OCI-M2 (cell line): ENCODE data around the gene ITPR3.

Source experiments
- DNase-seq: peaks from one replicate; lab custom pipeline; 2025; ENCODE audit not compliant: unreplicated experiment; lab: John Stamatoyannopoulos, UW

ITPR3 gene

DNA sequence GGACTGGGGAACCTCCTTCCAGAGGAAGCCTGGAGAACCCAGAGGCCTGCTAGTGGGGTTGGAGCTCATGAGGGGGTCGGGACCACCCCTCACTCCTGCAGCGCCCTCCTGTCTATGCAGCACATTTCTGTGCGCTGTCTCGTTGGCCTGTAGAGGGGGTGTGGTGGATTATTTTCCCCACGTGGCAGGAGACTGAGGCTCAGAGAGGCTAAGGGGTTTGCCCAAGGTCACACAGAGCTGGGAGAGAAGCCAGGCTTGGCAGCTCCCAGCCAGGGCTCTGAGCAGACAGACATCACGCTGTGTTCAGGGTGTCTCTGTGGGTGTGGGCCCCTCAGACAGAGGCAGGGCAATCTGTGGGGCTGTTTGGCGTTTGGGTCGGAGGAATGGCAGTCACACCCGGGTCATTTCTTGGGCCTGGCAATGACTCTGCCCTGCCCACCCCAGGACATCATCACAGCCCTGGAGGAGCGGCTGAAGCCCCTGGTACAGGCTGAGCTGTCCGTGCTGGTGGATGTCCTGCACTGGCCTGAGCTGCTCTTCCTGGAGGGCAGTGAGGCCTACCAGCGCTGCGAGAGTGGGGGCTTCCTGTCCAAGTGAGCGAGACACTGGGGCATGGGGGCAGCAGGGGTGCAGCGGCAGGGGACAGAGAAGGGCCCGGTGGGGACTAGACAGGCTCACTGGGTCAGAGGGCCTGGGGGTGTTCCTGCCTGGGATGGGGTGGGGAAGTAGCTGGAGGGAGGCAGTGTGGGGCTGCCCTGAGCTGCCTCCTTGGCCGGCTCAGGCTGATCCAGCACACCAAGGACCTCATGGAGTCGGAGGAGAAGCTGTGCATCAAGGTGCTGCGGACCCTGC is 62.7 kb downstream of the ITPR3 start:
- no peak for DNase-seq

DNA sequence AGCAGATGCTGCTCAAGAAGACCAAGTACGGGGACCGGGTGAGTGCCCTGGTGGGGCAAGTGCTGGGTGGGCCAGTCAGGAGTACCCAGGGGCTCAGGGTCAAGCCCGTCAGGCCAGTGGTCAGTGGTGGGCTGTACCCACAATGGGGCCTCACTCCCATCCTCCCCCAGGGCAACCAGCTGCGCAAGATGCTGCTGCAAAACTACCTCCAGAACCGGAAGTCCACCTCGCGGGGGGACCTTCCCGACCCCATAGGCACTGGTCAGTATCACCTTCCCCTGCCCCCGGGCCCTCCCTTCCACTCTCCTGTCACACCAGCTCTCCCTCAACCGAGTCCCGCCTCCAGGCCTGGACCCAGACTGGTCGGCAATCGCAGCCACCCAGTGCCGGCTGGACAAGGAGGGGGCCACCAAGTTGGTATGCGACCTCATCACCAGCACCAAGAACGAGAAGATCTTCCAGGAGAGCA is 63.3 kb downstream of the ITPR3 start:
- no peak for DNase-seq

DNA sequence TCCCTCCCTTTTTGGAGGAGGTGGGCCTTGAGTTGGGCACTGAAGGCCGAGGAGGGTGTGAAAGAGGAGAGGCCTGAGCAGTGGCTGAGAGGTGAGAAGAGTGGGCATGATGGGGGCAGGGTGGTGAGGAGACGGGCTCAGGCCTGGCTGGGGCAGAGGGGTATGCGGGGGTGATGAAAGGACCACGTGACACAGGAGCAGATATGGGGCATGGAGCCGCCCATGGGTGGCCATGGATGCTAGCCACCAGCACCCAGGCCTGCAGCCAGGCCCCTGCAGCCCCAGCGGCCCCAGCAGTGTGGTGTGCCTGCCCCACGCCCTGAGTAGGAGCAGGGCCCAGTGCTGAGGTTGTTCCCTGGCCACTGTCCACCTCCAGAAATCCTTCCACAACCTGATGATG is 63.9 kb downstream of the ITPR3 start:
- DNase-seq = no peak

- DNase-seq = no peak
Measured at GRCh38 chr6:33685411-33686224, 64.5 kb downstream of the ITPR3 start.

DNA sequence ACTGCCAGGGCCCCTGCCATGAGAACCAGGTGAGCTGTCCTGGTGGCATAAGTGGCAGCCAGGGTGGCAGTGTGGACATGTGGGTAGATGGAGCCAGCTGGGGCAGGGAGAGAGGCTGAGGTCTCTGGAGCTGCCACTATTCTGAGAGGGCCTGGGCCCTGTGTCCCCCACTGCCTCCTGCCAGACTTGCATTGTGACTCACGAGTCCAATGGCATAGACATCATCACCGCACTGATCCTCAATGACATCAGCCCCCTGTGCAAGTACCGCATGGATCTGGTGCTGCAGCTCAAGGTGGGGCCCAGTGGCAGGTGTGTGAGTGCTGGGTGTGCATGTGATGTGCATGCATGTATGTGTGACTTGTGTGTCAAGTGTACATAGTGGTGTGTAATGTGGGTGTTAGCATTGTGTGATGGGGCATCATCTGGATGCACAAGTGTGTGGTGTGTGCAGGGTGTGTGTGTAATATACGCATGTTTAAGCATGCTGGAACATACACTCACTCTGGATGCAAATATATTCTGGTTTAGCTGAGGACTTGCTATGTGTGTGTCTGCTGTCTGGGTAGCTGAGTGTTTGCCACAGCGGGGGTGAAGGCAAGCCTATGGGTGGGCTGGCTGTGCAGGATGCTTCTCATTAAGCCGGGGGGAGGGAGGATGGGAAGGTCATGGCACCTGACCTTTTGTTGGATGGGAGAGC is 65.3 kb downstream of the ITPR3 start:
- no peak for DNase-seq

GRCh38 chr6:33686981-33687975 is 66.2 kb downstream of the ITPR3 start:
- no peak for DNase-seq

DNA sequence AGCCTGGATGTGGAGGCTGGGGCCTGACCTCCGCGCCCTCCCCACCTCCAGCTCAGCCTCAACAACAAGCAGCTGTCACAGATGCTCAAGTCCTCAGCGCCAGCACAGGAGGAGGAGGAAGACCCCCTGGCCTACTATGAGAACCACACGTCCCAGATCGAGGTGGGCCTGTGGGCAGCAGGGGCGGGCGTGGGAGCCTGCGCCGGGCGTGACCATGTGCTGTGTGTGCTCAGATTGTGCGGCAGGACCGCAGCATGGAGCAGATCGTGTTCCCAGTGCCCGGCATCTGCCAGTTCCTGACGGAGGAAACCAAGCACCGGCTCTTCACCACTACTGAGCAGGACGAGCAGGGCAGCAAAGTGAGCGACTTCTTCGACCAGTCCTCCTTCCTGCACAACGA is 66.9 kb downstream of the ITPR3 start:
- no peak for DNase-seq

DNA sequence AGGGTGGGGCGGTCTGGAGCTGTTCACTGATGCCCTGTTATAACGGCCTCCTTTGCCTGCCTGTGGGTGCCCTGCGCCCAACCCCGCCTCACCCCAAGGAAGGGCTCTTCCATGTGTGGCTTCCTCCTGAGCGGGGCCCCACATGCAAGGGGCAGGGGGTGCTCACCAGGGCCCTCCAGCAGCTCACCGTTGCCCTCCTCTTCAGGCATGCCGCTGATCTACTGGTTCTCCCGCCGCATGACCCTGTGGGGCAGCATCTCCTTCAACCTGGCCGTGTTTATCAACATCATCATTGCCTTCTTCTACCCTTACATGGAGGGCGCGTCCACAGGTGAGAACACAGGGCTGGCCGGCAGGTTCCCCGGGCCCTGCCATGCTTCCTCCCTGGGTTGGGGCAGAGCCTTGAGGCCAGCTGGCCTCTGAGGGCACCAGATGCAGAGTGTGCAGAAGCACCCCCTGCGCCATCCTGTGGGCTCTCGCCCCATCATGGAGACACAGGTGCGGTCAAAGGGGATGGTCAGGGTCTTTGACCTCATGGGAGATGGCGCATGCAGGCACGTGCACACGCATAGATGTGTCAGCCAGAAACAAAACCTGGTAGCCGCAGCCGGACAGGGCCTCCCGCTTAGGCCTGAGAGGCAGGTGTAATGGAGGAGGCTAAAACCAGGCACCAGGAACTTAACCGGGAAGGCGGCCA is 67.5 kb downstream of the ITPR3 start:
- DNase-seq = no peak

DNA sequence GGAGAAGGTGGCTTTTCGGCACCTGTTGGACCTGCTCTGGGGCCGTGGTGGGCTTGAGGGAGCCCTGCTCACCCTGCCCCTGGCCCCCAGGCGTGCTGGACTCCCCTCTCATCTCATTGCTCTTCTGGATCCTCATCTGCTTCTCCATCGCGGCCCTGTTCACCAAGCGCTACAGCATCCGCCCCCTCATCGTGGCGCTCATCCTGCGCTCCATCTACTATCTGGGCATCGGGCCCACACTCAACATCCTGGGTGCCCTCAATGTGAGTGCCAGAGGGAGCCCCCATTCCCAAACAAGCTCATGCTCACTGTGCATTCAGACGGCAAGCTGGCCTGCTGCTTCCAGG is 68.0 kb downstream of the ITPR3 start:
- no peak for DNase-seq

- DNase-seq = no peak
Measured at GRCh38 chr6:33689879-33690278, 68.8 kb downstream of the ITPR3 start.

- no peak for DNase-seq
Measured at GRCh38 chr6:33690766-33691165, 69.6 kb downstream of the ITPR3 start.

GRCh38 chr6:33691456-33692077 is 70.4 kb downstream of the ITPR3 start:
- DNase-seq = no peak

DNA sequence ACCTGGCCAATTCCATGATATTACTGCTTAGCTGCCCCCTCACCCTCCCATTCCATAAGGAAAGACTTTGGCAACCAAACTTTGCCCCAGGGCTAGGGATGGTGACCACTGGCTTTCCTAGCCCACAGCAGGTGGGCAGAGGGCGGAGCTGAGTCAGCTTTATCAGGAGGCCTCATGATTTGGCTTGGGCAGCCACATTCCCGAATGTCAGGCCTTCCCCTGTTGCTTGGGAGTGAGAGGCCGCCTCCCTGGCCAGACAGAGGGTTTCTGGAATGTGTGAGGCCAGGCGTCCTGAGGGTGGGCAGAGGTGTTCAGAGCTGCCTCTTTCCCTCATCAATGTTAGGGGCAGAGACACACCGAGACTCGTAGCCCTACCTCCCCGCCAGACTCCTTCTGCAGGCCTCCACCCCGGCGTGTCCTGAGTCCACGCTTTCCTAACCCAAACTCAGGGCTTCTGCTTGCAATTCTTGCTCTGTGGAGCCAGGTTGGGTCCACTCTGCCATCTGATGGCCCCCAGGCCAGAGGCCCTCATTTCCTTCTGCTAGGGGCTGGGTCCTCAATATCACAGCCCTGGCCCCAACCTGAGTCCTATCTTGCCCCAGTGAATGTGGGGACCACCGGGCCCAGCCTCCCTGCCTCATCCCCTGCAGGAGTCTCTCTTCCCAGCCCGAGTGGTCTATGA is 71.1 kb downstream of the ITPR3 start:
- DNase-seq = no peak

DNA sequence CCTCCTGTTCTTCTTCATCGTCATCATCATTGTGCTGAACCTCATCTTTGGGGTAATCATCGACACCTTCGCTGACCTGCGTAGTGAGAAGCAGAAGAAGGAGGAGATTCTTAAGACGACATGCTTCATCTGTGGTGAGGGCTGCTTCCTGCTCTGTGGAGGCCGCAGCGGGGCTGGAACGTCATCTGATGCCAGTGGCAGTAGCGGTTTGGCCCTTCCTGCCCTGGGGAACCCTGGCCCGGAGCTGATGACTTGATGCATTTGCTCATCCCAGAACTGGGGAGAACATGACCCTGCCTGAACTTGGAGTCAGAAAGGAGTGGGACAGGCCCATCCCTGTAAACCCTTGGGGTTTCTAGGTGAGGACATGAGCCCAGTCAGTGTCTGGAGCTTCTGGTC is 71.6 kb downstream of the ITPR3 start:
- DNase-seq = no peak

- no peak for DNase-seq
Measured at GRCh38 chr6:33693186-33694105, 72.3 kb downstream of the ITPR3 start.

- no peak for DNase-seq
Measured at GRCh38 chr6:33694401-33694931, 73.3 kb downstream of the ITPR3 start.

DNA sequence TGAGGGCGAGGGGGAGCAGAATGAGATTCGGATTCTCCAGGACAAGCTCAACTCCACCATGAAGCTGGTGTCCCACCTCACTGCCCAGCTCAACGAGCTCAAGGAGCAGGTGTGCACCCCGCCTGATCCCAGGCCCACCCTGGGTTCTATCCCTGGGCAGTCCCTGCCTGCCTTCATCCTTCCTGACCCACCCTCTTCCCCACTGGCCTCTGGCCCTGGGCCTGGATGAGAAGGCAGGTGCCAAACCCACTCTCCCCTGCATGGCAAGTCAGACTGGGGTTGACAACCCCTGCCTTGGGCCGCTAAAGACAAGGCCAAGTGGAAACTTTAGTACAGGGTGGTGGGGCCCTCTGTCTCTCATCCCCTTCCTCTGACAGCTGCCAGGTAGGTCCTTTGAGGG is 73.9 kb downstream of the ITPR3 start:
- no peak for DNase-seq
